Measurements from ENCODE around the gene SLC16A13.
"Not testable (repeated sequence)": the region's sequence is repeated elsewhere in the genome, so short reads cannot be mapped to it uniquely, and the experiment has no call there.

Gene SLC16A13

DNA sequence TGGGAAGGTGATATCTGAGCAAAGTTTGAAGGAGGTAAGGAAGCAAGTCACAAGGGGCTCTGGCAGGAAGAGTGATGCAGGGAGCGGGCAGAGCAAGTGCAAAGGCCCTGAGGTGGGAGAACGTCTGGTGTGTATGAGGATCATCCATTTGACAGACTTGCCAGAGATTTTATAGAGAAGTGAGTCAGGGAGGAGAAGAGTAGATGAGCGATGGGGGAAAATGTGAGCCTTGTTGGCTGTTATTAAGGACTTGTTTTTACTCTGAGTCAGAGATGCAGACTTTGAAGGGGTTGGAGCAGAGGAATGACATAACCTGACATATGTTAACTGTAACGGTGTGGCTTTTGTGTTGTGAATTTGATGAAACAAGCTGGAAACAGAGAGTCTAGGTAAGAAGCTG, 47.8 kb downstream of the SLC16A13 start:
- peaks cover 31% of the 10 kb centered on the region for H3K4me1 Mint-ChIP-seq
- no peaks in the 10 kb centered on the region for H3K36me3 Mint-ChIP-seq
- DNase-seq (ENCODE audit: low spot score in 2 of 2) = no peak
- H3K4me3 Mint-ChIP-seq = no peak overlapping the region
- no peak for ATAC-seq
- H3K9me3 Mint-ChIP-seq = no peaks in the 10 kb centered on the region
- H3K27ac Mint-ChIP-seq = no peak overlapping the region

DNA sequence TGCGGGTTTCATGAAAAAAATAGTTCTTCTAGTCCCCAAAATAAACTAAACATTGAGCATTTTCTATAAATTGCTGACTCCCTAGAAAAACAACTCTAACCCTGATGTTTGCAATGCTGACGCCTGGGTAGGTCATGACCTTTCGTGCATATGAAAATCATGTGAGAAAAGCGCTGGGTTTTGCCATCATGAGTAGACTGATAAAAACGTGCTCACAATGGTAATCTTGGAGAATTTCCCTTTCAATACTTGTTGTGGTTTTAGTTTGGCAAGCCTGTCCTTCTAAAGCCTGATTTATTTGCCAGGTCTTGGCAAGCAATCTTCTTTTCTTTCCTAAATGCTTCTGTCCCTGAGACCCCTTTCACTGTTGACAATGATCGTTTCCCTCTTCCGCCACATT, 48.3 kb downstream of the SLC16A13 start:
- Mint-ChIP-seq H3K4me1 (peaks cover 31% of the 10 kb centered on the region), H3K4me3 (no peak overlapping the region), H3K9me3 (no peaks in the 10 kb centered on the region), H3K36me3 (no peaks in the 10 kb centered on the region), H3K27ac (no peak overlapping the region)
- no peak for DNase-seq (ENCODE audit: low spot score in 2 of 2)
- no peak for ATAC-seq

DNA sequence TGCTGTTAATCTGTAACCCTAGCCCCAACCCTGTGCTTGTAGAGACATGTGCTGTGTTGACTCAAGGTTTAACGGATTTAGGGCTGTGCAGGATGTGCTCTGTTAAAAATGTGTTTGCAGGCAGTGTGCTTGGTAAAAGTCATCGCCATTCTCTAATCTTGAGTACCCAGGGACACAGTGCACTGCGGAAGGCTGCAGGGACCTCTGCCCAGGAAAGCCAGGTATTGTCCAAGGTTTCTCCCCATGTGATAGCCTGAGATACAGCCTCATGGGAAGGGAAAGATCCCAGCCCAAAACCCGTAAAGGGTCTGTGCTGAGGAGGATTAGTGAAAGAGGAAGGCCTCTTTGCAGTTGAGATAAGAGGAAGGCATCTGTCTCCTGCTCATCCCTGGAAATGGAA, 52.6 kb downstream of the SLC16A13 start:
- DNase-seq (ENCODE audit: low spot score in 2 of 2); H3K36me3 Mint-ChIP-seq; H3K4me3 Mint-ChIP-seq; H3K27ac Mint-ChIP-seq; ATAC-seq; H3K9me3 Mint-ChIP-seq; H3K4me1 Mint-ChIP-seq: not testable (repeated sequence)

DNA sequence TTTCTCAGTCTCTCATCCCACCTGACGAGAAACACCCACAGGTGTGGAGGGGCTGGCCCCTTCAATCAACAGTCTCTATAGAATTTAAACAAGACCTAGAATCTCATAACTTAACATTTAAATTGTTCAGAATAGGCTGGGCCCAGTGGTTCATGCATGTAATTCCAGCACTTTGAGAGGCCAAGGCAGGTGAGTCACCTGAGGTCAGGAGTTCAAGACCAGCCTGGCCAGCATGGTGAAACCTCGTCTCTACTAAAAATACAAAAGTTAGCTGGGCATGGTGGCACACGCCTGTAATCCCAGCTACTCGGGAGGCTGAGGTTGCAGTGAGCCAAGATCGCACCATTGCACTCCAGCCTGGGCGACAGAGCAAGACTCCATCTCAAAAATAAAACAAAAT, 53.8 kb downstream of the SLC16A13 start:
- not testable (repeated sequence) for H3K27ac Mint-ChIP-seq, H3K4me3 Mint-ChIP-seq

More for the DNA sequence above, 53.8 kb downstream of the SLC16A13 start:
- H3K36me3 Mint-ChIP-seq; H3K9me3 Mint-ChIP-seq; DNase-seq (ENCODE audit: low spot score in 2 of 2); H3K4me1 Mint-ChIP-seq; ATAC-seq: not testable (repeated sequence)
